Measurements from ENCODE around the gene HMGN3.

Gene HMGN3

GRCh38 chr6:79184641-79185040 lies 49.8 kb downstream of the HMGN3 start:
- no peak for DNase-seq (ENCODE audit: low spot score)

- DNase-seq (ENCODE audit: low spot score), result no peak
Observed at GRCh38 chr6:79184086-79184485, 50.4 kb downstream of the HMGN3 start.

- no peak for DNase-seq (ENCODE audit: low spot score)
Observed at GRCh38 chr6:79180052-79180451, 54.4 kb downstream of the HMGN3 start.

GRCh38 chr6:79173378-79173777 lies 61.1 kb downstream of the HMGN3 start:
- DNase-seq (ENCODE audit: low spot score), result no peak

GRCh38 chr6:79170959-79171358 lies 63.5 kb downstream of the HMGN3 start:
- no peak for DNase-seq (ENCODE audit: low spot score)

GRCh38 chr6:79170431-79170830 lies 64.1 kb downstream of the HMGN3 start:
- DNase-seq (ENCODE audit: low spot score), result no peak

- DNase-seq (ENCODE audit: low spot score), result no peak
Observed at GRCh38 chr6:79168695-79168980, 65.8 kb downstream of the HMGN3 start.

GRCh38 chr6:79167931-79168694 lies 66.4 kb downstream of the HMGN3 start:
- no peak for DNase-seq (ENCODE audit: low spot score)

GRCh38 chr6:79159846-79160245 lies 74.6 kb downstream of the HMGN3 start:
- no peak for DNase-seq (ENCODE audit: low spot score)

GRCh38 chr6:79158856-79159516 lies 75.5 kb downstream of the HMGN3 start:
- DNase-seq (ENCODE audit: low spot score), result no peak

GRCh38 chr6:79157961-79158644 lies 76.4 kb downstream of the HMGN3 start:
- DNase-seq (ENCODE audit: low spot score), result no peak

GRCh38 chr6:79152269-79152737 lies 82.2 kb downstream of the HMGN3 start:
- DNase-seq (ENCODE audit: low spot score), result no peak

All from ecto neural progenitor cell (in vitro differentiated cells).